SK-N-SH (cell line): Measurements from ENCODE around the gene GMNN.

ENCODE experiments used
- CHD2 ChIP-seq: fragments of 150-350 bp; IDR thresholded peaks from 2 replicates; pipeline ENCODE4 v1.6.1; 2018; ENCODE audit warnings: low read length; ENCODE audit not compliant: partially characterized antibody
- CTCF ChIP-seq: fragments of 200-600 bp; sonication (generic); IDR thresholded peaks from 2 replicates; pipeline ENCODE4 v1.6.1; 2017; ENCODE audit warnings: antibody characterized with exemption, mild to moderate bottlenecking, moderate library complexity
- MXI1 ChIP-seq: IDR thresholded peaks from 2 replicates; pipeline ENCODE4 v1.6.1; 2012; ENCODE audit warnings: mild to moderate bottlenecking, low read depth, low read length, improper control_type of control experiment
- POLR2AphosphoS5 ChIP-seq: IDR thresholded peaks from 2 replicates; pipeline ENCODE4 v1.6.1; 2012; ENCODE audit warnings: low read depth, low read length
- RAD21 ChIP-seq: IDR thresholded peaks from 2 replicates; pipeline ENCODE4 v1.6.1; 2012; ENCODE audit warnings: mild to moderate bottlenecking, low read length
- SIN3A ChIP-seq: IDR thresholded peaks from 2 replicates; pipeline ENCODE4 v1.6.1; 2012; ENCODE audit warnings: low read depth, mild to moderate bottlenecking, low read length, moderate library complexity, borderline replicate concordance
- TAF1 ChIP-seq: IDR thresholded peaks from 2 replicates; pipeline ENCODE4 v1.6.1; 2012; ENCODE audit warnings: low read depth, mild to moderate bottlenecking, low read length, moderate library complexity, borderline replicate concordance
- TF ChIP-seq, protein P1 (sequence below): IDR thresholded peaks from 2 replicates; pipeline ENCODE4 v1.4.0; 2012; ENCODE audit warnings: low read depth, borderline replicate concordance

GRCh38 chr6:24778878-24779277 is 4.1 kb downstream of the GMNN start:
- TF ChIP-seq CTCF = no peak
- no peak for TF ChIP-seq RAD21
- TF ChIP-seq CHD2 = no peak
- no peak for TF ChIP-seq SIN3A
- TF ChIP-seq TAF1 = no peak
- TF ChIP-seq, protein P1, sequence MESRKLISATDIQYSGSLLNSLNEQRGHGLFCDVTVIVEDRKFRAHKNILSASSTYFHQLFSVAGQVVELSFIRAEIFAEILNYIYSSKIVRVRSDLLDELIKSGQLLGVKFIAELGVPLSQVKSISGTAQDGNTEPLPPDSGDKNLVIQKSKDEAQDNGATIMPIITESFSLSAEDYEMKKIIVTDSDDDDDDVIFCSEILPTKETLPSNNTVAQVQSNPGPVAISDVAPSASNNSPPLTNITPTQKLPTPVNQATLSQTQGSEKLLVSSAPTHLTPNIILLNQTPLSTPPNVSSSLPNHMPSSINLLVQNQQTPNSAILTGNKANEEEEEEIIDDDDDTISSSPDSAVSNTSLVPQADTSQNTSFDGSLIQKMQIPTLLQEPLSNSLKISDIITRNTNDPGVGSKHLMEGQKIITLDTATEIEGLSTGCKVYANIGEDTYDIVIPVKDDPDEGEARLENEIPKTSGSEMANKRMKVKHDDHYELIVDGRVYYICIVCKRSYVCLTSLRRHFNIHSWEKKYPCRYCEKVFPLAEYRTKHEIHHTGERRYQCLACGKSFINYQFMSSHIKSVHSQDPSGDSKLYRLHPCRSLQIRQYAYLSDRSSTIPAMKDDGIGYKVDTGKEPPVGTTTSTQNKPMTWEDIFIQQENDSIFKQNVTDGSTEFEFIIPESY = no peak
- TF ChIP-seq MXI1 = no peak
- no peak for TF ChIP-seq POLR2AphosphoS5
